ENCODE data around the gene SPPL2B. TPM values are rescaled to one million over a fixed set of nuclear protein-coding genes. Genes with fewer than 3 reads are reported as not detected.
A peak's percentile ranks its signal among the peaks of the same experiment; 100 is the strongest.

The SPPL2B gene
- total RNA-seq, 4 donors from 2014 or later = 196 to 448 (median 270) TPM

GRCh38 chr19:2357279-2358206 is 29.1 kb downstream of the SPPL2B start:
- Histone ChIP-seq H3K4me3 (no peak overlapping the region), H3K27me3 (peaks cover 0 to 16% of the 10 kb centered on the region in 2 donors), H3K9me3 (no peaks in the 10 kb centered on the region), H3K4me1 (no peaks in the 10 kb centered on the region), H3K36me3 (peaks cover 0 to 25% (median 0%) of the 10 kb centered on the region in 3 donors), H3K27ac (no peak overlapping the region)
- no peak for DNase-seq
- TF ChIP-seq CTCF (IDR thresholded peaks at IDR 0.05) = no peak
- no peak for TF ChIP-seq POLR2A (IDR thresholded peaks at IDR 0.05)

- DNase-seq = peak in 2 of 3 donors; percentile 44
- no peak for TF ChIP-seq POLR2A (IDR thresholded peaks at IDR 0.05)
- no peak for TF ChIP-seq CTCF (IDR thresholded peaks at IDR 0.05)
Measured at GRCh38 chr19:2358548-2359173, 30.2 kb downstream of the SPPL2B start.

GRCh38 chr19:2359992-2360685 is 31.7 kb downstream of the SPPL2B start, which contains the start of gene TMPRSS9:
Gene TMPRSS9, plus strand, starts transcription at chr19:2360265. Its CDS starts 29,521 bp downstream, at chr19:2389786.
- Histone ChIP-seq H3K36me3 (no peaks in the 10 kb centered on the region), H3K4me1 (no peaks in the 10 kb centered on the region), H3K27me3 (peaks cover 0 to 16% of the 10 kb centered on the region in 2 donors), H3K4me3 (no peak within 1 kb of the TSS), H3K27ac (no peak within 1 kb of the TSS), H3K9me3 (no peaks in the 10 kb centered on the region)
- TF ChIP-seq CTCF (IDR thresholded peaks at IDR 0.05) (no peak), POLR2A (IDR thresholded peaks at IDR 0.05) (no peak)
- no peak for DNase-seq

More at GRCh38 chr19:2358548-2359173, 30.2 kb downstream of the SPPL2B start:
- no peak overlapping the region for H3K4me3 ChIP-seq
- H3K27me3 ChIP-seq = peaks cover 0 to 16% of the 10 kb centered on the region in 2 donors
- no peak overlapping the region for H3K27ac ChIP-seq
- no peaks in the 10 kb centered on the region for H3K9me3 ChIP-seq
- peaks cover 0 to 13% (median 0%) of the 10 kb centered on the region in 3 donors for H3K36me3 ChIP-seq
- H3K4me1 ChIP-seq = no peaks in the 10 kb centered on the region

GRCh38 chr19:2360833-2361232 is 32.3 kb downstream of the SPPL2B start:
- Histone ChIP-seq H3K36me3 (no peaks in the 10 kb centered on the region), H3K27me3 (peaks cover 0 to 16% of the 10 kb centered on the region in 2 donors), H3K4me1 (no peaks in the 10 kb centered on the region), H3K4me3 (no peak overlapping the region), H3K27ac (no peak overlapping the region), H3K9me3 (no peaks in the 10 kb centered on the region)
- DNase-seq = no peak
- TF ChIP-seq POLR2A (IDR thresholded peaks at IDR 0.05) (no peak), CTCF (IDR thresholded peaks at IDR 0.05) (no peak)

- no peaks in the 10 kb centered on the region for H3K9me3 ChIP-seq
- H3K27ac ChIP-seq = no peak overlapping the region
- no peak for DNase-seq
- H3K4me3 ChIP-seq = no peak overlapping the region
- H3K4me1 ChIP-seq = no peaks in the 10 kb centered on the region
- TF ChIP-seq CTCF (IDR thresholded peaks at IDR 0.05) (no peak), POLR2A (IDR thresholded peaks at IDR 0.05) (no peak)
- no peaks in the 10 kb centered on the region for H3K36me3 ChIP-seq
- peaks cover 0 to 16% of the 10 kb centered on the region in 2 donors for H3K27me3 ChIP-seq
Measured at GRCh38 chr19:2361246-2362045, 33.0 kb downstream of the SPPL2B start.

All from Peyer's patch (tissue), 4 donors.